H9 (cell line): ENCODE results near the gene PALD1. TPM values are rescaled to one million over a fixed set of nuclear protein-coding genes. Genes with fewer than 3 reads are reported as not detected.

Source experiments
- DNase-seq: peaks from one replicate; pipeline ENCODE4 v3.0.0-alpha.2; 2017
- H2AFZ ChIP-seq: one replicate; pipeline ENCODE4 v1.6.1; 2013; ENCODE audit warnings: mild to moderate bottlenecking, low read length, control low read depth, moderate library complexity
- H2AK5ac ChIP-seq: 2 replicates; pipeline ENCODE4 v1.6.1; 2013; ENCODE audit warnings: low read length, control low read depth, mixed read lengths; ENCODE audit not compliant: insufficient read length
- H2BK120ac ChIP-seq: one replicate; pipeline ENCODE4 v1.6.1; 2013; ENCODE audit warnings: low read depth, mild to moderate bottlenecking, low read length, control low read depth, inconsistent platforms; ENCODE audit not compliant: poor library complexity, severe bottlenecking
- H2BK12ac ChIP-seq: 2 replicates; pipeline ENCODE4 v1.6.1; 2013; ENCODE audit warnings: low read length, control low read depth, mixed read lengths, low read depth; ENCODE audit not compliant: insufficient read length
- H2BK15ac ChIP-seq: 2 replicates; pipeline ENCODE4 v1.6.1; 2013; ENCODE audit warnings: low read depth, low read length, control low read depth
- H2BK20ac ChIP-seq: one replicate; pipeline ENCODE4 v1.6.1; 2013; ENCODE audit warnings: low read depth, mild to moderate bottlenecking, low read length, control low read depth, inconsistent platforms; ENCODE audit not compliant: poor library complexity, severe bottlenecking
- H2BK5ac ChIP-seq: 2 replicates; pipeline ENCODE4 v1.6.1; 2013; ENCODE audit warnings: low read length, control low read depth, mixed read lengths; ENCODE audit not compliant: insufficient read length
- H3K14ac ChIP-seq: 2 replicates; pipeline ENCODE4 v1.6.1; 2013; ENCODE audit warnings: low read length, control low read depth; ENCODE audit not compliant: insufficient read depth
- H3K18ac ChIP-seq: 2 replicates; pipeline ENCODE4 v1.6.1; 2013; ENCODE audit warnings: low read depth, mild to moderate bottlenecking, mixed read lengths, low read length, control low read depth; ENCODE audit not compliant: insufficient read length
- H3K23ac ChIP-seq: 2 replicates; pipeline ENCODE4 v1.6.1; 2013; ENCODE audit warnings: low read length, control low read depth, mixed read lengths, low read depth; ENCODE audit not compliant: insufficient read length
- H3K23me2 ChIP-seq: 2 replicates; pipeline ENCODE4 v1.6.1; 2013; ENCODE audit warnings: low read depth, mild to moderate bottlenecking, mixed read lengths, low read length, control low read depth; ENCODE audit not compliant: insufficient read length, poor library complexity, severe bottlenecking
- H3K27ac ChIP-seq: 2 replicates; pipeline ENCODE4 v1.5.1; 2013; ENCODE audit warnings: low read length, control low read depth, mixed read lengths, low read depth; ENCODE audit not compliant: insufficient read length
- H3K27me3 ChIP-seq: 2 replicates; pipeline ENCODE4 v1.6.1; 2013; ENCODE audit warnings: low read length, control low read depth, inconsistent platforms; ENCODE audit not compliant: insufficient read depth
- H3K4ac ChIP-seq: 2 replicates; pipeline ENCODE4 v1.6.1; 2013; ENCODE audit warnings: low read depth, mild to moderate bottlenecking, control low read depth, inconsistent platforms, low read length, moderate library complexity
- H3K4me1 ChIP-seq: 2 replicates; pipeline ENCODE4 v1.6.1; 2013; ENCODE audit warnings: low read length, control low read depth, inconsistent platforms; ENCODE audit not compliant: insufficient read depth
- H3K4me2 ChIP-seq: 2 replicates; pipeline ENCODE4 v1.6.1; 2013; ENCODE audit warnings: low read length, control low read depth, mixed read lengths; ENCODE audit not compliant: insufficient read length, insufficient read depth
- H3K56ac ChIP-seq: 2 replicates; pipeline ENCODE4 v1.6.1; 2013; ENCODE audit warnings: low read depth, mild to moderate bottlenecking, mixed read lengths, low read length, control low read depth; ENCODE audit not compliant: insufficient read length
- H3K79me1 ChIP-seq: 2 replicates; pipeline ENCODE4 v1.6.1; 2013; ENCODE audit warnings: low read depth, mild to moderate bottlenecking, moderate library complexity, low read length, control low read depth, inconsistent platforms; ENCODE audit not compliant: insufficient read depth, poor library complexity, severe bottlenecking
- H3K79me2 ChIP-seq: 2 replicates; pipeline ENCODE4 v1.6.1; 2013; ENCODE audit warnings: low read length, control low read depth, inconsistent platforms; ENCODE audit not compliant: insufficient read depth
- H3K9ac ChIP-seq: 2 replicates; pipeline ENCODE4 v1.6.1; 2013; ENCODE audit warnings: low read length, control low read depth, mixed read lengths; ENCODE audit not compliant: insufficient read length; ENCODE audit errors: extremely low read depth
- H3K9me3 ChIP-seq: one replicate; pipeline ENCODE4 v1.6.1; 2013; ENCODE audit warnings: low read depth, low read length, inconsistent platforms; ENCODE audit not compliant: control insufficient read depth
- H3T11ph ChIP-seq: one replicate; pipeline ENCODE4 v1.6.1; 2013; ENCODE audit warnings: mild to moderate bottlenecking, low read length, control low read depth, inconsistent platforms
- H4K20me1 ChIP-seq: one replicate; pipeline ENCODE4 v1.6.1; 2013; ENCODE audit not compliant: control insufficient read depth, insufficient read length, insufficient read depth
- H4K5ac ChIP-seq: 2 replicates; pipeline ENCODE4 v1.6.1; 2013; ENCODE audit warnings: low read depth, mild to moderate bottlenecking, mixed read lengths, low read length, control low read depth; ENCODE audit not compliant: insufficient read length
- H4K8ac ChIP-seq: replicated peaks from 2 replicates; pipeline ENCODE4 v1.6.1; 2013; ENCODE audit warnings: low read length, control low read depth, mixed read lengths, low read depth; ENCODE audit not compliant: insufficient read length
- H4K91ac ChIP-seq: 2 replicates; pipeline ENCODE4 v1.6.1; 2013; ENCODE audit warnings: low read depth, mild to moderate bottlenecking, moderate library complexity, mixed read lengths, low read length, control low read depth; ENCODE audit not compliant: insufficient read length
- H3K27ac Mint-ChIP-seq, 3 experiments: 2 replicates in 2 of 3; 3 replicates in 1 of 3; pipeline ENCODE4 v1.8.0; 2020 to 2021; ENCODE audit warnings: mixed read lengths in 3 of 3, mild to moderate bottlenecking in 1 of 3, moderate library complexity in 1 of 3
- H3K27me3 Mint-ChIP-seq: 2 replicates; pipeline ENCODE4 v1.8.0; 2021; ENCODE audit warnings: low read depth, mild to moderate bottlenecking, moderate library complexity, mixed read lengths
- H3K36me3 Mint-ChIP-seq, 3 experiments: 2 replicates in 2 of 3; 3 replicates in 1 of 3; pipeline ENCODE4 v1.8.0; 2020 to 2021; ENCODE audit warnings: low read depth in 3 of 3, mixed read lengths in 3 of 3; ENCODE audit not compliant: insufficient read depth in 1 of 3
- H3K4me1 Mint-ChIP-seq, 2 experiments: 2 replicates each; pipeline ENCODE4 v1.8.0; 2020; ENCODE audit warnings: mixed read lengths in 2 of 2
- H3K4me3 Mint-ChIP-seq, 2 experiments: 2 replicates in 1 of 2; 3 replicates in 1 of 2; pipeline ENCODE4 v1.8.0; 2020 to 2021; ENCODE audit warnings: mild to moderate bottlenecking in 2 of 2, mixed read lengths in 2 of 2, moderate library complexity in 1 of 2
- H3K9me3 Mint-ChIP-seq, 2 experiments: 2 replicates in 1 of 2; 3 replicates in 1 of 2; pipeline ENCODE4 v1.8.0; 2020; ENCODE audit warnings: mild to moderate bottlenecking in 2 of 2, mixed read lengths in 2 of 2, moderate library complexity in 1 of 2
- WGBS: extraction: QIAGEN DNeasy Blood & Tissue Kit; methylation state at CpG from one replicate; pipeline ENCODE4 v1.1.7; 2013; ENCODE audit warnings: missing lambda C conversion rate, low lambda C conversion rate, mixed read lengths; ENCODE audit not compliant: insufficient read length; ENCODE audit errors: extremely low coverage; 5-methylcytosine and 5-hydroxymethylcytosine counted together
- total RNA-seq: library from RNA; stranded (reverse); gene quantifications from 2 replicates; pipeline ENCODE4 v1.2.1, GENCODE V29; 2021
- TF ChIP-seq, protein P1 (sequence below): fragments of 200-600 bp; sonication (generic); conservative IDR thresholded peaks from 3 replicates; pipeline ENCODE4 v1.8.0; 2021; ENCODE audit warnings: antibody characterized with exemption, mild to moderate bottlenecking

Gene PALD1
- total RNA-seq, 1 experiment from 2014 or later, result 21.1 TPM

- Histone ChIP-seq H4K5ac (no peak overlapping the region), H2BK12ac (no peak overlapping the region), H4K8ac (no peak overlapping the region), H4K20me1 (no peaks in the 10 kb centered on the region), H2BK5ac (no peak overlapping the region), H2BK120ac (no peak overlapping the region), H3K4ac (no peak overlapping the region), H3K23ac (no peak overlapping the region), H3T11ph (no peak overlapping the region), H2AK5ac (no peak overlapping the region), H3K27me3 (no peaks in the 10 kb centered on the region), H3K79me2 (peaks cover 1% of the 10 kb centered on the region; the same call in 1 of the 2 replicates), H3K79me1 (peaks cover 2% of the 10 kb centered on the region), H3K56ac (no peak overlapping the region), H2BK20ac (no peak overlapping the region), H2BK15ac (no peak overlapping the region), H3K18ac (no peak overlapping the region), H3K27ac (no peak overlapping the region), H2AFZ (no peak overlapping the region), H3K23me2 (peaks cover 14% of the 10 kb centered on the region), H4K91ac (no peak overlapping the region), H3K9ac (no peak overlapping the region), H3K4me1 (peaks cover 12% of the 10 kb centered on the region), H3K9me3 (no peaks in the 10 kb centered on the region), H3K14ac (no peak overlapping the region), H3K4me2 (peak overlapping the region; percentile 61)
- Mint-ChIP-seq H3K36me3 (no peaks in the 10 kb centered on the region), H3K27ac (peak overlapping the region in 2 of 3 experiments; percentile 64 to 89; a peak in 3 of 7 replicates), H3K27me3 (peaks cover 3% of the 10 kb centered on the region), H3K4me1 (peaks cover 32 to 38% of the 10 kb centered on the region in 2 experiments), H3K9me3 (no peaks in the 10 kb centered on the region), H3K4me3 (peak overlapping the region; percentile 73 to 85)
- TF ChIP-seq, protein P1, sequence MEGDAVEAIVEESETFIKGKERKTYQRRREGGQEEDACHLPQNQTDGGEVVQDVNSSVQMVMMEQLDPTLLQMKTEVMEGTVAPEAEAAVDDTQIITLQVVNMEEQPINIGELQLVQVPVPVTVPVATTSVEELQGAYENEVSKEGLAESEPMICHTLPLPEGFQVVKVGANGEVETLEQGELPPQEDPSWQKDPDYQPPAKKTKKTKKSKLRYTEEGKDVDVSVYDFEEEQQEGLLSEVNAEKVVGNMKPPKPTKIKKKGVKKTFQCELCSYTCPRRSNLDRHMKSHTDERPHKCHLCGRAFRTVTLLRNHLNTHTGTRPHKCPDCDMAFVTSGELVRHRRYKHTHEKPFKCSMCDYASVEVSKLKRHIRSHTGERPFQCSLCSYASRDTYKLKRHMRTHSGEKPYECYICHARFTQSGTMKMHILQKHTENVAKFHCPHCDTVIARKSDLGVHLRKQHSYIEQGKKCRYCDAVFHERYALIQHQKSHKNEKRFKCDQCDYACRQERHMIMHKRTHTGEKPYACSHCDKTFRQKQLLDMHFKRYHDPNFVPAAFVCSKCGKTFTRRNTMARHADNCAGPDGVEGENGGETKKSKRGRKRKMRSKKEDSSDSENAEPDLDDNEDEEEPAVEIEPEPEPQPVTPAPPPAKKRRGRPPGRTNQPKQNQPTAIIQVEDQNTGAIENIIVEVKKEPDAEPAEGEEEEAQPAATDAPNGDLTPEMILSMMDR, result no peak
- no CpG with 5 or more reads among the region's 27 CpGs for WGBS
- DNase-seq, result no peak
Measured at GRCh38 chr10:70477661-70478162, 855 bp upstream of the PALD1 start.
